Measurements from ENCODE around the gene ARHGEF16.

DNA sequence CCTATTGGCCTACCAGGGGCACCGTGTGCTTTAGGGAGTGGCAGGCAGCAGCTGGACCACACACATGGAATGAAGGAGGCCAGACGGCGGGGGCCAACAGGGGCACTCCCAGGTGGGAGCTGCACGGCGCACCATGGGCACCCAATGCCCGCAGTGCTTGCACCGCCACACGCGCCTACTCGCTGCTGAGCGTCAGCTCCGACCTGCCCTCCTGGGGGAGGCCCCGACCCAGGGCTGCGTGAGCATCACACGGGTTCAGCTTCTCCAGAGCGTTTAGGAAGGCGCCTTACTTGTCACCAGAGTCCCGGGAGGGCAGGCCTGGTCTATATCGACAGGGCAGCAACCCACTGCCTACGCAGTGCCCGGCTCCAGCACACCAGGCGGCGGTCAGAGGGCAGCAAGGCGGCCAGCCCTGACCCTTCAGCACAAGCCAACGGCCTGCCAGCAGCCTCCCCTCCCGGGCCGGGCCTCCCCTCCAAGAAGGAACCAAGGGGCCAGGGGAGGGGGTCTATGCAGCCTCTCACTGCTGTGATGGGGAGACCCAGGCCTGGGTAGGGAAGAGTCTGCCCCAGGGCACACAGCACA lies 64.9 kb downstream of the ARHGEF16 start:
- no peak for TF ChIP-seq YY1 (tag by site-specific recombination; IDR thresholded peaks at IDR 0.05)
- TF ChIP-seq ZNF416 (tag by site-specific recombination; IDR thresholded peaks at IDR 0.05): no peak
- TF ChIP-seq, protein P1, sequence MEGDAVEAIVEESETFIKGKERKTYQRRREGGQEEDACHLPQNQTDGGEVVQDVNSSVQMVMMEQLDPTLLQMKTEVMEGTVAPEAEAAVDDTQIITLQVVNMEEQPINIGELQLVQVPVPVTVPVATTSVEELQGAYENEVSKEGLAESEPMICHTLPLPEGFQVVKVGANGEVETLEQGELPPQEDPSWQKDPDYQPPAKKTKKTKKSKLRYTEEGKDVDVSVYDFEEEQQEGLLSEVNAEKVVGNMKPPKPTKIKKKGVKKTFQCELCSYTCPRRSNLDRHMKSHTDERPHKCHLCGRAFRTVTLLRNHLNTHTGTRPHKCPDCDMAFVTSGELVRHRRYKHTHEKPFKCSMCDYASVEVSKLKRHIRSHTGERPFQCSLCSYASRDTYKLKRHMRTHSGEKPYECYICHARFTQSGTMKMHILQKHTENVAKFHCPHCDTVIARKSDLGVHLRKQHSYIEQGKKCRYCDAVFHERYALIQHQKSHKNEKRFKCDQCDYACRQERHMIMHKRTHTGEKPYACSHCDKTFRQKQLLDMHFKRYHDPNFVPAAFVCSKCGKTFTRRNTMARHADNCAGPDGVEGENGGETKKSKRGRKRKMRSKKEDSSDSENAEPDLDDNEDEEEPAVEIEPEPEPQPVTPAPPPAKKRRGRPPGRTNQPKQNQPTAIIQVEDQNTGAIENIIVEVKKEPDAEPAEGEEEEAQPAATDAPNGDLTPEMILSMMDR (tag by site-specific recombination; IDR thresholded peaks at IDR 0.05): no peak
- no peak for TF ChIP-seq ZNF138 (tag by site-specific recombination; IDR thresholded peaks at IDR 0.05; ENCODE audit: borderline replicate concordance)
- no peak for TF ChIP-seq ZNF629 (tag by site-specific recombination; IDR thresholded peaks at IDR 0.05)
- TF ChIP-seq ZFP37 (tag by site-specific recombination; IDR thresholded peaks at IDR 0.05): no peak
- no peak for TF ChIP-seq ZNF785 (tag by site-specific recombination; IDR thresholded peaks at IDR 0.05)
- no peak for TF ChIP-seq ZSCAN16 (tag by site-specific recombination; IDR thresholded peaks at IDR 0.05)
- no peak for TF ChIP-seq GLIS1 (tag by site-specific recombination; IDR thresholded peaks at IDR 0.05)
- no peak for TF ChIP-seq ZNF221 (tag by site-specific recombination; IDR thresholded peaks at IDR 0.05; ENCODE audit: borderline replicate concordance)
